ENCODE results near the gene TRAPPC2L. TPM values are rescaled to one million over a fixed set of nuclear protein-coding genes. Genes with fewer than 3 reads are reported as not detected.

Gene TRAPPC2L
- total RNA-seq, 1 experiment from 2014 or later = 82.0 TPM

GRCh38 chr16:88854306-88855111, 2.4 kb upstream of the TRAPPC2L start (continued):
- TF ChIP-seq ZNF532 (CRISPR knock-in tag; IDR thresholded peaks at IDR 0.05; ENCODE audit: borderline replicate concordance) (no peak), RELA (CRISPR knock-in tag; IDR thresholded peaks at IDR 0.05; ENCODE audit: borderline replicate concordance) (no peak)

DNA sequence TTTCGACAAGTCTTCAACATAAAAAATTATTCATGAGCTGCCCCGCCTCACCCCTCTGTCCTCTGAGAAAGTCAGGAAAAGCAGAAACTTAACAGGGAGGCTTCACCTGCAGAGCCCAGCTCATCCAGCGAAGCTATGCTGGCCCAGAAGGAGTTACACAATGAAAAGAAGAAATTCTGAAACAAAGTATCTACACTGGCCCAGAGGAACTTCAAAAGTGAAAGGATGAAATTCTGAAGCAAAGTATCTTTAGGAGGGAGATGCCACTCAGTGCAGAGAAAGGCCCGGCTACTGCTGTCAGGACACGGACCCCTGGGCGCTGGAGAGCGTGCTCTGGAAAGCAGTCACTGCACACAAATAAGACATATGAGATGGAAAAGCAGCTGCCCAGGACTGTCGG, 1.8 kb upstream of the TRAPPC2L start:
- Mint-ChIP-seq H3K27me3 (ENCODE audit: low read depth) (no peaks in the 10 kb centered on the region), H3K4me1 (peaks cover 20% of the 10 kb centered on the region), H3K9me3 (no peaks in the 10 kb centered on the region; the same call in 1 of the 2 replicates), H3K36me3 (peaks cover 34% of the 10 kb centered on the region), H3K27ac (no peak overlapping the region; the same call in 1 of the 2 replicates), H3K4me3 (peak overlapping the region; percentile 64)
- ATAC-seq (no peak), DNase-seq (ENCODE audit: low spot score) (no peak)
- POLR2A ChIA-PET = no interaction called here
- no peak for TF ChIP-seq ZBTB43 (CRISPR knock-in tag; IDR thresholded peaks at IDR 0.05)
- TF ChIP-seq IRF2 (CRISPR knock-in tag; IDR thresholded peaks at IDR 0.05; ENCODE audit: borderline replicate concordance, low read depth) = no peak
- no peak for TF ChIP-seq ZNF281 (CRISPR knock-in tag; IDR thresholded peaks at IDR 0.05)
- CTCF ChIA-PET = interaction anchor here (1.1 kb wide), 1 partner anchor 40 kb away, joined by 5 read pairs; no protein-coding TSS in a partner anchor

- CTCF ChIA-PET = interaction anchor here (1.1 to 1.8 kb wide), 3 partner anchors 21 to 118 kb away, joined by 4 to 8 read pairs (median 5); no protein-coding TSS in a partner anchor
- POLR2A ChIA-PET = no interaction called here
- Mint-ChIP-seq H3K27ac (no peak overlapping the region), H3K36me3 (peaks cover 36% of the 10 kb centered on the region), H3K4me1 (peaks cover 20% of the 10 kb centered on the region), H3K27me3 (ENCODE audit: low read depth) (no peaks in the 10 kb centered on the region), H3K4me3 (peak overlapping the region; percentile 72), H3K9me3 (no peaks in the 10 kb centered on the region; the same call in 1 of the 2 replicates)
- TF ChIP-seq ARID4B (CRISPR knock-in tag; IDR thresholded peaks at IDR 0.05; ENCODE audit: borderline replicate concordance) (no peak), NR2C2 (CRISPR knock-in tag; IDR thresholded peaks at IDR 0.05) (no peak), ATF2 (CRISPR knock-in tag; IDR thresholded peaks at IDR 0.05; ENCODE audit: borderline replicate concordance, low read depth) (no peak), E2F1 (CRISPR knock-in tag; IDR thresholded peaks at IDR 0.05) (no peak)
- ATAC-seq = no peak
- no peak for DNase-seq (ENCODE audit: low spot score)
Observed at GRCh38 chr16:88855736-88856121, 1.2 kb upstream of the TRAPPC2L start.

Measured in WTC11 (cell line).